BLaER1 treated with 17β-estradiol and CSF1 and Interleukin-3, amounts not matched to agents 10 nM and 100 nM (cell line): ENCODE measurements around the gene CHSY3.

Source experiments
- H3K27ac ChIP-seq, 11 experiments: shearing (Covaris generic); formaldehyde crosslinking; 2 replicates each; pipeline ENCODE4 v1.8.1; 2022
- H3K27me3 ChIP-seq, 11 experiments: shearing (Covaris generic); formaldehyde crosslinking; 2 replicates each; pipeline ENCODE4 v1.8.1; 2022
- H3K36me3 ChIP-seq, 11 experiments: shearing (Covaris generic); formaldehyde crosslinking; 2 replicates each; pipeline ENCODE4 v1.8.1; 2022
- H3K4me1 ChIP-seq, 10 experiments: shearing (Covaris generic); formaldehyde crosslinking; 2 replicates each; pipeline ENCODE4 v1.8.1; 2022
- H3K4me2 ChIP-seq, 11 experiments: shearing (Covaris generic); formaldehyde crosslinking; 2 replicates each; pipeline ENCODE4 v1.8.1; 2022
- H3K4me3 ChIP-seq, 10 experiments: shearing (Covaris generic); formaldehyde crosslinking; 2 replicates each; pipeline ENCODE4 v1.8.1; 2022
- H3K9ac ChIP-seq, 11 experiments: shearing (Covaris generic); formaldehyde crosslinking; 2 replicates each; pipeline ENCODE4 v1.8.1; 2022
- H3K9me3 ChIP-seq, 11 experiments: shearing (Covaris generic); formaldehyde crosslinking; replicated peaks in 1 of 11; 2 replicates each; pipeline ENCODE4 v1.8.1; 2022
- H4K20me1 ChIP-seq, 11 experiments: shearing (Covaris generic); formaldehyde crosslinking; 2 replicates each; pipeline ENCODE4 v1.8.1; 2022
- Cebpa-rat ChIP-seq, 11 experiments: shearing (Covaris generic); IDR thresholded peaks; 2 replicates each; pipeline ENCODE4 v1.8.1; 2022

CHSY3 gene

GRCh38 chr5:130068101-130068500 lies 163.8 kb downstream of the CHSY3 start:
- H3K27ac ChIP-seq = no peak overlapping the region
- no peak overlapping the region for H3K4me3 ChIP-seq
- no peaks in the 10 kb centered on the region for H4K20me1 ChIP-seq
- no peaks in the 10 kb centered on the region for H3K36me3 ChIP-seq
- no peaks in the 10 kb centered on the region for H3K9me3 ChIP-seq
- no peak overlapping the region for H3K9ac ChIP-seq
- no peaks in the 10 kb centered on the region for H3K27me3 ChIP-seq
- H3K4me1 ChIP-seq = no peaks in the 10 kb centered on the region
- no peak for TF ChIP-seq Cebpa-rat (IDR thresholded peaks at IDR 0.05)
- no peak overlapping the region for H3K4me2 ChIP-seq

GRCh38 chr5:130068988-130069387 lies 164.7 kb downstream of the CHSY3 start:
- no peaks in the 10 kb centered on the region for H3K9me3 ChIP-seq
- no peak overlapping the region for H3K4me2 ChIP-seq
- TF ChIP-seq Cebpa-rat (IDR thresholded peaks at IDR 0.05) = no peak
- no peak overlapping the region for H3K9ac ChIP-seq
- no peaks in the 10 kb centered on the region for H3K36me3 ChIP-seq
- H3K4me1 ChIP-seq = no peaks in the 10 kb centered on the region
- H3K27me3 ChIP-seq = no peaks in the 10 kb centered on the region
- H4K20me1 ChIP-seq = no peaks in the 10 kb centered on the region
- no peak overlapping the region for H3K27ac ChIP-seq
- no peak overlapping the region for H3K4me3 ChIP-seq

- Histone ChIP-seq H3K27me3 (no peaks in the 10 kb centered on the region), H3K4me3 (no peak overlapping the region), H4K20me1 (no peaks in the 10 kb centered on the region), H3K9ac (no peak overlapping the region), H3K27ac (no peak overlapping the region), H3K4me2 (no peak overlapping the region), H3K9me3 (no peaks in the 10 kb centered on the region), H3K4me1 (no peaks in the 10 kb centered on the region), H3K36me3 (no peaks in the 10 kb centered on the region)
- TF ChIP-seq Cebpa-rat (IDR thresholded peaks at IDR 0.05) = no peak
Measured at GRCh38 chr5:130074820-130075219, 170.6 kb downstream of the CHSY3 start.

- no peak overlapping the region for H3K4me2 ChIP-seq
- H3K4me3 ChIP-seq = no peak overlapping the region
- H3K36me3 ChIP-seq = no peaks in the 10 kb centered on the region
- H3K27me3 ChIP-seq = no peaks in the 10 kb centered on the region
- no peak for TF ChIP-seq Cebpa-rat (IDR thresholded peaks at IDR 0.05)
- H3K4me1 ChIP-seq = no peaks in the 10 kb centered on the region
- H3K9me3 ChIP-seq = no peaks in the 10 kb centered on the region
- no peak overlapping the region for H3K27ac ChIP-seq
- no peaks in the 10 kb centered on the region for H4K20me1 ChIP-seq
- H3K9ac ChIP-seq = no peak overlapping the region
Measured at GRCh38 chr5:130077007-130077406, 172.7 kb downstream of the CHSY3 start.

GRCh38 chr5:130078661-130079060 lies 174.4 kb downstream of the CHSY3 start:
- Histone ChIP-seq H3K4me2 (no peak overlapping the region), H3K9ac (no peak overlapping the region), H3K4me1 (no peaks in the 10 kb centered on the region), H3K4me3 (no peak overlapping the region), H3K27me3 (no peaks in the 10 kb centered on the region), H3K36me3 (no peaks in the 10 kb centered on the region), H3K9me3 (no peaks in the 10 kb centered on the region), H3K27ac (no peak overlapping the region), H4K20me1 (no peaks in the 10 kb centered on the region)
- no peak for TF ChIP-seq Cebpa-rat (IDR thresholded peaks at IDR 0.05)

- Histone ChIP-seq H3K9ac (no peak overlapping the region), H3K4me2 (no peak overlapping the region), H3K27me3 (no peaks in the 10 kb centered on the region), H4K20me1 (no peaks in the 10 kb centered on the region), H3K27ac (no peak overlapping the region), H3K4me1 (no peaks in the 10 kb centered on the region), H3K4me3 (no peak overlapping the region), H3K9me3 (peaks cover 0 to 18% (median 9%) of the 10 kb centered on the region in 11 experiments; a peak in 17 of 22 replicates), H3K36me3 (0 out of 22 replicates have a peak, but pooled peaks cover 0 to 10% (median 0%) of the 10 kb centered on the region in 11 experiments)
- no peak for TF ChIP-seq Cebpa-rat (IDR thresholded peaks at IDR 0.05)
Measured at GRCh38 chr5:130090569-130091270, 186.5 kb downstream of the CHSY3 start.

- Histone ChIP-seq H4K20me1 (no peaks in the 10 kb centered on the region), H3K27ac (no peak overlapping the region), H3K4me2 (no peak overlapping the region), H3K4me1 (no peaks in the 10 kb centered on the region), H3K4me3 (no peak overlapping the region), H3K27me3 (no peaks in the 10 kb centered on the region), H3K36me3 (0 out of 22 replicates have a peak, but pooled peaks cover 0 to 10% (median 0%) of the 10 kb centered on the region in 11 experiments), H3K9ac (no peak overlapping the region), H3K9me3 (peaks cover 0 to 18% (median 9%) of the 10 kb centered on the region in 11 experiments; a peak in 17 of 22 replicates)
- no peak for TF ChIP-seq Cebpa-rat (IDR thresholded peaks at IDR 0.05)
Measured at GRCh38 chr5:130092991-130093390, 188.7 kb downstream of the CHSY3 start.

GRCh38 chr5:130096483-130096882 lies 192.2 kb downstream of the CHSY3 start:
- no peak for TF ChIP-seq Cebpa-rat (IDR thresholded peaks at IDR 0.05)
- Histone ChIP-seq H3K27me3 (no peaks in the 10 kb centered on the region), H3K36me3 (0 out of 22 replicates have a peak, but pooled peaks cover 0 to 10% (median 0%) of the 10 kb centered on the region in 11 experiments)

GRCh38 chr5:130099008-130099407 lies 194.7 kb downstream of the CHSY3 start:
- H3K27ac ChIP-seq = no peak overlapping the region
- no peak overlapping the region for H3K9ac ChIP-seq
- no peaks in the 10 kb centered on the region for H3K36me3 ChIP-seq
- H3K27me3 ChIP-seq = no peaks in the 10 kb centered on the region
- no peaks in the 10 kb centered on the region for H3K4me1 ChIP-seq
- H3K4me3 ChIP-seq = no peak overlapping the region
- no peak for TF ChIP-seq Cebpa-rat (IDR thresholded peaks at IDR 0.05)
- no peak overlapping the region for H3K4me2 ChIP-seq
- no peaks in the 10 kb centered on the region for H4K20me1 ChIP-seq
- no peaks in the 10 kb centered on the region for H3K9me3 ChIP-seq

More at GRCh38 chr5:130096483-130096882, 192.2 kb downstream of the CHSY3 start:
- Histone ChIP-seq H3K9ac (no peak overlapping the region), H3K27ac (no peak overlapping the region), H3K4me3 (no peak overlapping the region), H3K4me1 (no peaks in the 10 kb centered on the region), H3K9me3 (peaks cover 0 to 18% (median 9%) of the 10 kb centered on the region in 11 experiments; a peak in 17 of 22 replicates), H3K4me2 (no peak overlapping the region), H4K20me1 (no peaks in the 10 kb centered on the region)

- no peak overlapping the region for H3K27ac ChIP-seq
- H3K9me3 ChIP-seq = no peaks in the 10 kb centered on the region
Measured at GRCh38 chr5:130102375-130102774, 198.1 kb downstream of the CHSY3 start.

More at GRCh38 chr5:130102375-130102774, 198.1 kb downstream of the CHSY3 start:
- H3K36me3 ChIP-seq = no peaks in the 10 kb centered on the region
- no peak overlapping the region for H3K4me3 ChIP-seq
- no peak overlapping the region for H3K4me2 ChIP-seq
- no peaks in the 10 kb centered on the region for H3K27me3 ChIP-seq
- no peak for TF ChIP-seq Cebpa-rat (IDR thresholded peaks at IDR 0.05)
- no peaks in the 10 kb centered on the region for H3K4me1 ChIP-seq
- H4K20me1 ChIP-seq = no peaks in the 10 kb centered on the region
- no peak overlapping the region for H3K9ac ChIP-seq
